Measurements from ENCODE around the gene SOX4.

Gene SOX4

GRCh38 chr6:21615504-21615903, 22.0 kb downstream of the SOX4 start:
- no peak for FAIRE-seq

DNA sequence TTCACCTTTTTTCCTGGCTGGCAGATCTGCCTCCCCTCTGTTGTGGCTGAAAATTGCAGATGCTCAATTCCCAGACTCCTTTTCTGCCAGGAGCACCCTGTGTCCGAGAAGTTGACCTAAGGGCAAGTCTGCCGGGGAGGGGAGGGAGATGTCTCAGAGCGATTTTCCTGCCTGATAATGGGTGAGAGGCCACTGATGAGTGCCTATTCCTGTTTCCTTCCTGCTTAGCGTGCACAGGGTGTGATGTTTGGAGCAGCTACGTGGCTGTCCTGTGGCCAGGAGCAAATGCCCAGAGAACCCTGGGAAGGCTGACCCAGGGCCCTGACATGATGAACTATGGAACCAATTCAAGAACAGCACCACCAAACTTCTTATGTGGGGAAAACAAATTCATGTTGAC, 22.5 kb downstream of the SOX4 start:
- FAIRE-seq: no peak

DNA sequence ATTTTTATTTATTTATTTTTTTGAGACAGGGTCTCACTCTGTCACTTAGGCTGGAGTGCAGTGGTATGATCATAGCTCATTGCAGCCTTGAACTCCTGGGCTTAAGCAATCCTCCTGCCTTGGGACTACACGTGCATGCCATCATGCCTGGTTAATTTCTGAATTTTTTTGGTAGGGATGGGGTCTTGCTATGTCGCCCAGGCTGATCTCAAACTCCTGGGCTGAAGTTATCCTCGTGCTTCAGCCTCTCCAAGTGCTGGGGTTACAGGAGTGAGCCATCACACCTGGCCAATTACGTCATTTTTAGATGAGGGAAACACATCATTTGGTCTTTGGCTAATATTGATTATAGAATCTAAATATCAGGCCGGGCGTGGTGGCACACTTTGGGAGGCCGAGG, 32.1 kb downstream of the SOX4 start:
- no peak for FAIRE-seq

DNA sequence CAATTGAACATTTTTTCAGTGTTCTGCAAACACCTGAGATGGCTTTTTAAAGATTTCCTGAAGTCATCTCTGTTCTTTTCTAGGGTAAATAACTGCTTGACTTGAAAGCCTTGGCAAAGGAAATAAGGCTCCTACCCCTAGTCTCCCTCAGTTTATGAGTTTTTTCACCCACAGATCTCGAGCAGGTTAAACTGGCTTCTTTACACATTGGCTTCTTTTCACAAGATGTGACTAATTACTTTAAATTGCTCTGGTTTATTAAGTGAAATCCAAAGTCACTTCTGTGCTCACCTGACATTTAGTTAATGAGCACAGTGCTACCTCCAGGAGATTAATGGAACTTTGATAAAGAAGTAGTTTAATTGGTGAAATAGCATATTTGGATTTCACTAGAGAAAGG, 33.2 kb downstream of the SOX4 start:
- FAIRE-seq: no peak

DNA sequence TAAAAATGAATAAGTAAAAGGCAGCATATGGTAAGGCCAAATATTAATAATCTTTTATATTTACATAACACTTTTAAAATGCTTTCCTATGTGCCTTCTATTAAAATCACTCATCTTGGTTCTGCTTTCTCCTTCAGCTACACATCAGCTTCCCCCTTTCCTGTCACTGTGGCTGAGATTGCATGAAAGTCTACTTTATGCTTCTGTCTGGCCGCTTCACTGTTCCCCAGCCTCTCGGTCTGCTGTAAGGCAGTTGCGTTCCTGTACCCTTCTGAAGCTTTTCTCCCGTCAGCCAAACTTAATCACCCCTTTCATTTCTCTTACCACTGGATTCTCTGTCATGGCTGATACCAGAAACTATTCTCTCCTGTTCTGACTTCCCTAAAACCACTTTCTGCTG, 34.6 kb downstream of the SOX4 start:
- FAIRE-seq: no peak

- FAIRE-seq: no peak
These were observed 40.1 kb downstream of the SOX4 start for GRCh38 chr6:21633511-21634109.

- no peak for FAIRE-seq
These were observed 41.0 kb downstream of the SOX4 start for GRCh38 chr6:21634582-21634981.

DNA sequence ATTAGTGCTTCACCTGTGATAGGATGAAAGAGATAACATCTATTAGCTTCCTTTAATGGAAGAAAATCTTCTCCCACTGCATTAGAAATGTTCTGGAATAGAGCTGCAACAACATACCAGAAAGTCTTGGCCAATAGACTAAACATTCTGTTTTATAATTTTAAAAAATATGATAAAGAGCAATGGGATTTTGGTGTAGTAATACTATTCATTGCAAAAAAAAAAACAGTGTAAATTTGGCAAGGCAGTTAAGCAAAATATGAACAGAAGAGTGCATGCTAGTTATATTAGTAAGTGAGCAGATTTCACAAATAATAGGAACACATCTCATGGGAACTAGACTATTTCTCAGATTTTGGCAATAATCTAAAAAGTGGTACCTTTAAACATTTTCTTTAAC, 43.3 kb downstream of the SOX4 start:
- no peak for FAIRE-seq

GRCh38 chr6:21639316-21639715, 45.8 kb downstream of the SOX4 start:
- FAIRE-seq: no peak
